Stimulated activated CD8-positive, alpha-beta memory T cell treated with anti-CD3 and anti-CD28 coated beads, Interleukin-12 subunit alpha, Interleukin-12 subunit beta, amount 100 ng/mL, for 1 hour (primary cell): ENCODE results near the gene MTUS2.
A peak's percentile ranks its signal among the peaks of the same experiment; 100 is the strongest.
"Not testable (repeated sequence)": the region's sequence is repeated elsewhere in the genome, so short reads cannot be mapped to it uniquely, and the experiment has no call there.

Source experiments
- DNase-seq: peaks from one replicate; pipeline ENCODE4 v3.0.0-alpha.2; 2020; ENCODE audit warnings: low read depth

Gene MTUS2

DNA sequence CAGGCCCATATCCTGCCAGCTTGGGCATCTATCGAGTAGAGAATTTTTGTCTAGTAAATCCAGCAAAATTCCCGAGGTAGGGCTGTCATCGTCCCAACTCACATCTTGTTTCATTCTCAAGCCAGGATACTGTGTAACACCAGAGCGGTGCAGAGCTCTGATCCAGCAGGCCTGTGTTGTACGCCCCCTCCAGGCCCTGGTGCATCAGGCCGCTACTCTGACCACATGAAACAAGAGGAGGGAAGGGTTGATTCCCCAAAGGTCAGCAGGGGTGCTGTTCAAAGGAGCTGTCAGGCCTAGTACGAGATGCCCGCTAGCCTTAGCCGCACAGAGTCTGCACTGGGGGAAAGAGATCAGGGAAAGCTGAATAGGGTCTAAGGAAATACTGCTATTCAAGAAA lies 499.3 kb downstream of the MTUS2 start:
- DNase-seq: no peak

DNA sequence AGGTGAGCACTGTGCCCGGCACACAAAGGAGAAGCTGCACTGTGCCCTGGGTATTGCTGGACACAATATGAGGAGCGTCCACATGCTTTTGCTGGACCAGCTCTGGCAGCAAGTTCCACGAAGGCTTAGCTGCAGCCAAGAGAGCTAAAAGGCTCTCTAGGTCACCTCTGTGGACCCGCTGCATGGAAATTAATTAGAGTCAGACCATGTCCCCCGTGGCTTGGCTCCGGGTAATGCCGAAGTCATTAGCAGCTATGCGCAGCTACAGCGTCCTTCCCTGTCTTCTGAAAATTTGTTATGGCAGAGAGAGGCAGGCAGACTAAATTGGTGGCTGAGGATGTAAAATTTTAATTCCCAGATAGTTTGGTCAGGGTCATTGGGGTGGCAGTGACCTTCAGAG lies 503.8 kb downstream of the MTUS2 start:
- no peak for DNase-seq

DNA sequence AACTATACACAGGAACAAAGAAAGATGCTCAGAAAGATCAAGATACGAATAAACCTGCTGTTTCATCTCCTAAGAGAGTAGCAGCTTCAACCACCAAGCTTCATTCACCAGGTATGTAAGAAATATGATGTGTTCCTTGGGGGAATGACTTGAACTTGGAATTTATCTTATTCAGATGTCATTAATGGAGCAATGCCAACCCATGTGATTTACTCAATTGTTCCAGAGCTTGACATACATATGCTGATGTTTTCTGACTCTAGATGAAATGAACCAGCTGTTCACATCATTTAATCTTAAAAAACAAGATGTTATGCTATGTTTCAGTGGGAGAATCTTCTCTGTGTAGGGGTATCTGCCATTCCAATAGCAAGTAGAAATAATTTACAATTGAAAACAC lies 504.5 kb downstream of the MTUS2 start:
- DNase-seq: no peak

DNA sequence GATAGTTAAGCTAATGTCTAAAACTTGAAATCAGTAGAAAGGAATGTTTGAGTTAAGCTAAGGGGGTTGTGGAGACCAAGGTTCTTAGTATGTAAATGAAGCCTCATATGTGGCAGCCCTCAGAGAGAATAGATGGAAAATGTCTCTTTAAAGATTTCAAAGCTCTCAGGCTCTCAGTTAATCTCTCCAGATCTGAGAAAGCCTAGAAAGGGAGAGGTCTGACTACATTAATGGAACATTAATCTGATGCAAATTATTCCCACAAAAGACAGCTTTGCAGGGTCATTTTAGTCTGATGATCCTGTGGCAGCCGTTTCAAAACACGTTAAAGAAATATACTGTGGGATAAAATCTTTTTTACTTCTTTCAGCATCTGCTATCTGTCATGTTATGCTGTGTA lies 508.4 kb downstream of the MTUS2 start:
- DNase-seq: no peak

DNA sequence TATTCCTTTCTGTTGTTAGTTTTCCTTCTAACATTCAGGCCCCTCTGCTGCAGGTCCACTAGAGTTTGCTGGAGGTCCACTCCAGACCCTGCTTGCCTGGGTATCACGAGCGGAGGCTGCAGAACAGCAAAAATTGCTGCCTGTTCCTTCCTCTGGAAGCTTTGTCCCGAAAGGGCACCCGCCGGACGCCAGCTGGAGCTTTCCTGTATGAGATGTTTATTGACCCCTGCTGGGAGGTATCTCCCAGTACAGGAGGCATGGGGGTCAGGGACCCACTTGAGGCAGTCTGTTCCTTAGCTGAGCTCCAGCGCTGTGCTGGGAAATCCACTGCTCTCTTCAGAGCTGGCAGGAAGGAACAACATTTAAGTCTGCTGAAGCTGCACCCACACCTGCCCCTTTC lies 516.2 kb downstream of the MTUS2 start:
- no peak for DNase-seq

DNA sequence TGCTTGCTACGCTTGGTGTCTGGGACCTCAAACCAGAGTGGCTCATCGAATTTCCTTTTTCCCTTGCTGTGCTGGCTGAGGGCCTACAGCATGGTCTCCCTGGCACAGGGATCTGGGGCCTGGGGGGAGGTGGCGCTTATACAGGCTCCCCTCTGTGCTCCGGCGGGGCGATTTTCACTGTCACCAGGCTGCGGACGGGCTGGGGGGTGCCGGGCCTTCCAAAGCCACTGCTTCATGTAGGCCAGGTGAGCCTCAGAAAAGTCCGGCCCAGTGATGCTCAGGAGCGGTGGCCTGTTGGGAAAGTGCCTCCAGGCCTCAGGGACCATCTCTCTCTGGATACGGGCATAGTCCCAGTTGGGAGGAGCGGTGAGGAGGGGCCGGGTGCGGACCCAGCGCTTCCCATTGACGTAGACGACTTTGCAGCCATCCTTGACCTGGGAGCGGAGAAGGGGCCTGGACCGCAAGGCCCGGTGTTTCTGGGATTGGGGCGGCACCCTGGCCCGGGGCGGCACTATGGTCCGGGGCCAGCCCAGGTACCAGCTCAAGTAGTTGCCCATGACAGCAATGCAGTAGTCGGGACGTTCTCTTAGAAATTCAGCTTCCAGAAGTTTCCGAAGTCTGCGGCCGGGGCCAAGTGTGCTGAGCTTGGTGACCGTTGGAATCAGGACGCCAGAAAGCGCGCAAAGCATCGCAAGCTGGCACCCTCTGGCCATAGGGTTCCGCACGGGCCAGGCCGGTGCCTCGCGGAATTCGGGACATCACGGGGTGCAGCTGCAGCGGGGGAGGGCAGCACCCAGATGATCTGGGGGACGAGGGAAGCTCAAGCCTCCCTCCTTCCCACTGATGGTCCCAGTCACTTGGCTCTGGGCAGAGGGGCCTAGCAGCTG lies 519.5 kb downstream of the MTUS2 start:
- DNase-seq: no peak

DNA sequence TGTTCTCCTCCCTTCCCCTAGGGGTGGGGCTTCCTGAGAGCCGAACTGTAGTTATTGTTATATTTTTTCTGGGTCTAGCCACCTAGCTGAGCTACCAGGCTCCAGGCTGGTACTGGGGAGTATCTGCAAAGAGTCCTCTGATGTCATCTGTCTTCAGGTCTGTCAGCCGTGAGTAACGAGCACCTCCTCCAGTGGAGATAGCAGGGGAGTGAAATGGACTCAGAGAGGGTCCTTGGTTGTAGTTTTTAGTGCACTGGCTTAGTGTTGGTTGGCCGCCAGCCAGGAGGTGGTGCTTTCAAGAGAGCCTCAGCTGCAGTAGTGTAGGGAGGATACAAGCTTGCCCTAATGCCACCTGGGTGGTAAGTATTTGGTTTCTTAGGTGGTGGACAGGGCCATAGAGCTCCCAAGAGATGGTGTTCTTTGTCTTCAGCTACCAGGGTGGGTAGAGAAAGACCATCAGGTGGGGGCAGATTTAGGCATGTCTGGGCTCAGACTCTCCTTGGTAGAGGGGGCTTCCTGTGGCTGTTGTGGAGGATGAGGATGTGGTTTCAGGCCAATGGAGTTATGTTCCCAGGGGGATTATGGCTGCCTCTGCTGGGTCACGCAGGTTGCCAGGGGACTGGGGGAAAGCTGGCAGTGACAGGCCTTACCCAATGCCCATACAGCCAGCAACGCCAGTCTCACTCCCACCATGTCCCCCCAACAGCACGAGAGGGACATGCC lies 525.9 kb downstream of the MTUS2 start:
- not testable (repeated sequence) for DNase-seq

DNA sequence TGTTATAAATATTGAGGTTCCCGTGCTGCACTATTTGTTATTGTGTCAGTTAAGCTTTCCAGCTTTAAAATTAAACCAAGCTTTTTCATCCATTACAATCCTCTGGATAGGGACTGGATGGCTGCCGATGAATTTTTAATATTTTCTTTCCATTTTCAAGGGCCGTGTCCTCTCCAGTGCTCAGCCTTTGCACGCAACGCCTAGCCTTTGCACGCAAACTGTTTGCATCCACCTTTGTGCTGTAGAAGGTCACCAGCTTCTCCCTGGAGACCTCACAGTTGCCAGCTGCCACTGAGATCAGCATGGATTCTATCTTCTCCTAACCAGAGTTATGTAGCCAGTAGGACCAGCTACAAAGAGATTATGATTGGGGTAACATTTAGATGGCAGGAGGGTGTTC lies 534.9 kb downstream of the MTUS2 start:
- no peak for DNase-seq

DNA sequence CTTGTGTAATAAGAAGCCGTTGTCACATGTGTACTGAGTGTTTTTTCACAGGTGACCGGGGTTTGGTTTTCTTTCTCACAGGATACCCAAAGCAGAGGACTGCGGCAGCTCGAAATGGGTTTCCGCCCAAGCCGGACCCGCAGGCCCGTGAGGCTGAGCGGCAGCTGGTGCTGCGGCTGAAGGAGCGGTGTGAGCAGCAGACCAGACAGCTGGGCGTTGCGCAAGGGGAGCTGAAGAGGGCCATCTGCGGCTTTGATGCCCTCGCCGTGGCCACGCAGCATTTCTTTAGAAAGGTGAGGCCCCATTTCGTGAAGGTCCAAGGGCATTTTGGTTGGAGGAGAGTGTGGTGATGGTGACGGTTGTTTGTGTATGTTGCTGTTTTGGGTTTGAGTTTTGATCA lies 539.0 kb downstream of the MTUS2 start:
- DNase-seq: no peak

DNA sequence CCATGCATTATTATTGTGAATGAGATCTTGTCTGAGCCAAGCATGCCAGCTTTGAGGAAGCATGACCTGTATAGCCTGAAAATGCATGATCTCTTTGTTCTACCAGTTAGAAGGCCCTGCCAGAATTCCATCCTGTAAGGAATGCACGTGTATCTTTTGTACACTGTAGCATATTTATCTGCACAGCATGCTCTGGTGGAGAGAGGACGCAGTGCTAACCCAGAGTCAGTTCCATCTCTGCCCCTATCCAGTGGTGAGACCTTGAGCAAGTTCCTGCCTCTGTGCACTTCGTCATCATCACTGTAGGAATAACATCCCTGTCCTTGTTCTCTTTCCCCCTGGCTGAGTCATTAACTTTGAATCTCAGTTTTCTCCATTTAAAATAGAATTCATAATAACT lies 541.6 kb downstream of the MTUS2 start:
- DNase-seq: no peak

DNA sequence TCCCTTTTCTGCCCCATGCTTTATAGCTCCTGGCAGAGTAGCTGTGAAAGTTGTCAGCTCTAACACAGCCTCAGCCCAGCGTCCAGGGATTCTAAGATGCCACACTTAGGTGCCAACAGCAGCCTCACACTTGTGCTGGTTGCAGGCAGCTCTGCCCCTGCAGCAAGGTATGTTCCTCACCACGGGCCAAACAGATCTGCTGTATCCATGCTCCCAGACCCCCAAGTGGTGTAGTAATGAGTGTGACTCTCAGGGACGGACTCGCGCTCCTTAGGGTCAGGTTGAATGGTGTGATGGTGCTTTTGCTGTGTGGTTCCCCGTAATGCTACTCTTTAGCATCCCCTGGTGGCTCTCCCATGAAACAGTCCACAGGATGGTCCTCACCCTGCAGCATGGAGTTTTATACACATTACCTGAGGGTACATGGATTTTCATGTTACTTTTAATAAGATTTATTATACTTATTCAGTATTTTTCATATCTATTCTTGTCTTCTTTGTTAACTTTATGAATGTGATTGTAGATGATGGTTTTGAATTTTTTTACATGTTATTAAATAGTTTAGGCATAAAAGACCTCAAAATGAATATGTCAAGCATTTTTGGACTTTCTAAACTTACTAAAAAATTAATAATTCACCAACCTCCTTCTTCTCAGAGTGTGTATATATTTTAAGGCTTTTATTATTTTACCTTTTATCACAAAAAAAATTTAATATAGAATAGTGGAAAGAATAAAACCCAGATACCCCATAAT lies 542.9 kb downstream of the MTUS2 start:
- peak; percentile 13 for DNase-seq

DNA sequence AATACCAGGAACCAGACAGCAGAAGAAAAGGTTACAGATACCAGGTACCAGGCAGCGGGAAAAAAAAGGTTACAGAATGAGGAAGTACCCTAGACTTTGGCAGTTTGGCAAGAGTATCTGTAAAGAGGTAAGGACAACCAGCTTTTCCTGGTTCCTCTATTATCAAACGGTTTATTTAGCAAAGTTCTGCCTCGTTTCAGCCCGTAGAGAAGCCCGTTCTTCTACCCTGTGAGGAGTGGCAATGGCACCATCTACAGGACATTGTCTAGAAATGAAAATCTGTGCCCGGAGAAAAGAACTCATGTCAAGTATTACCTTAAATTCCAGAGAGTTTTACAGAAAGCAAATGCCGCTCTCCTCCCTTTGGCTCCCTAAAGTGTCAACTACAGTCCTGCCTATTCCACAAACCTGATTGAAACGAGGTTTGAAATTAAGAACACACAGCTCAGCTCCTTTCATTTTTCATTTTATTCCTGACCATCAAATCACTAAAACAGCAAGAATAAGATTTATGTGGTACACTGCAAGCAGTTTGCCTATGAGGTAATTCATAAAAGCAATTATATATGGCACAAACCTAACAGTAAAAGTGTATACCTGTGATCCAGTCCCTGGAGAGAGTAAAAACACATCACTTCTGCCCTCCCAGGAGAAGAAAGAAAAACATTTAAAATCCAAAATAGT lies 549.1 kb downstream of the MTUS2 start:
- DNase-seq: no peak

DNA sequence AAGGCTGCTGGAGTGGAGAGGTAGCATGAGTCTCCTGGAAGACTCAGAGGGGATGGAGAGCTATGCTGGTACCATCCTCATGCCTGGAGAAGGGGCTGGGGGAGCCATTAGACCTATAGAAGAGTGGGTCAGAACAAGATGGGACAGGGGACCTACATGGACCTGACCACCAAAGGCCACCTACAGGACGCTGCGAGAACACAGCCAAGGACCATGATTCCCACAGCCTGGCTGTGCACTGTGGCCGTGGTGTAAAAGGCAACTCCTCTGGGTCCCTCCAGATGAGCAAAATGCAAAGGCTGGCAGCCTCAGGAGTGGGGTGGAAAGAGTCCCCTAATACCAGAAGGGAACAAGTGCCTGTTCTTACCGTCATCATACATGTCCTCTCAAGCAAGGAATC lies 559.1 kb downstream of the MTUS2 start:
- DNase-seq: no peak

DNA sequence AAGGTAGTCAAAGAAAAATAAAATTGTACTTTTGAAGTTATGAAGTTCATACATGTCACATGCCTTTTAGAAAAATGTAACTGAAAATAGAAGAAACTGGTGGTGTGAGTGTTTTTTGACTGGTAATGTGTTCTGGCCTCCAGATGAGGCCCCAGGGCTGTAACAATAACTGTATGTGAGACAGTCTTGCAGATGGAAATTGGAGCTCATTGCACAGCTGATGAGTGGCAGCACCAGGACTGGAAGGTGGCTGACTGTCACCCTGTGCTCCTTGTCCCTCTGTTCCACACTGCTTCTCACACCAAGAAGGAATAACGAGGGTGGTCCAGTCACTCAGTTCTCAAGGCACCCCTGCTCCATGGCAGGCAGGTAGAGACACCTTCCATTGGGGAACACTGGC lies 559.7 kb downstream of the MTUS2 start:
- DNase-seq: no peak

DNA sequence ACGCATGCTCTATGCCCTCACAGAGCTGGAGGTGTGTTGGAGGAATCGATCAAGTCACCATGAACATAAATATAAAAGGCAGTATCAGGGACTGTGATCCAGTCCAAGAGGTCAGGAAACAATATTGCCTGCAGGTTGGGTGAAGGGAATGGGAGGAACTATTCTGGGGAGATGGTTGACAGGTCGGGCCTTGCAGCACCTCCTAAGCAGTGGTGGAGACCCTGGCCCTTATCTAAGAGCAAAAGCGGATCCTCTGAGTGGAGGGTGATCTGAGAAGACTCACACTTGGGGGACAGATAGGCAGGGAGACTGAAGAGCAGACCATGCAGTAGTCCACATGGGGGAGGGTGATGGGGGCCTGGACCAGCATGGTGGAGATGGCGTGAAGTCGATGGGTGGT lies 561.9 kb downstream of the MTUS2 start:
- DNase-seq: no peak

DNA sequence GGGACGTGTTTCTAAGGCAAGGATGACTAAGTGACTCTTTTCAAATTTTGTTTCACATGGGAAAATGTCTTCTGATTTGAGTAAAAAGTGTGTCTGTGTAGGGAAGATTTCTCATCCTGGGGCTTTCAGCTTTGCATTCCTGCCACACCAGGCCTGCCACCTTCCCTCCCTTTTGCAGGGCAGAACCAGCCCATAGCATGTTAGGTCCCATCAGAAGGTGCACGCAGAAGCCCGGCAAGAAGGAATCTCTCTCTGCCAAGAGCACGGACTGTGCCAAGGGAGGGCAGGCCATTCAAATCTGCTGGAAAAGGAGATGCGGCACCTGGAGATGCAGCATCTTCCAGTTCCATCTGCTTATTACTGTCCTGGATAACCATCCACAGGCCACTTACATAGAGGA lies 563.3 kb downstream of the MTUS2 start:
- no peak for DNase-seq

DNA sequence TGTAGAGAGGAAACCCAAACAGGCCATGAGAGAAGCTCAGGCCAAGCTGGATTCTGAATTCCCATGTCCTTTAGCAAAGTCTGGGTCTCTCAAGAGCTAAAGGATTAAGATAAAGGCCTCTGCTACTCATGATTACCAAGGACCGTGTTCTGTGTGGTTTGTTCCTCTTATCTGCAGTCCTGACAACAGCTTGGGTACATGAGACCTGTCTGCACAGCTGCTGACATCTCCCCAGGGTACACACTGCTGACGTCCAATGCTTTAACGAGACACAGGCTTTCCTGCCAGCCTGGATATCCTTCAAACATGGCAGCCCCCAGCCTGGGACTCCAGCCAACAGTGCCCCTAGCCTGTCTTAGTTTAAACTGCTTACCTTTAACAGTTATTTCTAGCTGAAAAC lies 564.3 kb downstream of the MTUS2 start:
- no peak for DNase-seq

DNA sequence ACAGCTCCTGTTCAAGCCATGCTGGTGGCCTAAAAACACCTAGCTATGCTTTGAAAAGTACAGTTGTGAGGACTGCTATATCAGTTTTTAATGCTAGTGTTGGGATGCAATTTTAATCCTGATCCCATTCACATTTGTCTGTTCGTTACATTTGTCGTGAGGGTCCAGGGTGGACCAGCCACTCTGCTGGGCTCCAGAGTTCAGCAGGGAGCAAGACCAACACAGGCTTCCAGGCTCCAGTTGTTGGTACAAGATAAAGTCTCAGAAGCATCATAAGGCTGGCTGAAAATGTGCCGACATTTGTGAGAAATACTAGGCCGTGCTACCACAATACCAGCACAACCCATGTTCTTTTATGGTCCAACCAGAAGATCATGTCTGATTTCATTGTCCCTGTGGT lies 564.7 kb downstream of the MTUS2 start:
- DNase-seq: no peak

DNA sequence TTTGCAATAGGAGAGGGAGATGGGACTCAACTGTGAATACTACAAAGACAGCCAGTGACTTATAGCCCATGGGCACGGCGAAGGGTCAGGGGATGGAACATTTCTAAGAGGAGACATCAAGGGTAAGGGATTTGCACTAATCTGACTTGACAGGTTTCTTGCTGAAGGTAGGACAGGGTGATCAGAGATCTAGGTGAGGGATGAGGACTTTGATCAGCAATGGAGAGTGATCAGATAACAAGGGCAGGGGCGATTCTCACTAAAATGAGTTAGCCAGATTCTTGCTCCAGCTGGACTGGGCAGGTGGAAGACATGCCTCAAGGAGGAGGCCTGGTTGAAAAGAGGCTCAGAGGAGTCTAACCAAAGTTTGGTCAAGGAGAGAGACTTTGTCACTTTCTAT lies 566.1 kb downstream of the MTUS2 start:
- no peak for DNase-seq

DNA sequence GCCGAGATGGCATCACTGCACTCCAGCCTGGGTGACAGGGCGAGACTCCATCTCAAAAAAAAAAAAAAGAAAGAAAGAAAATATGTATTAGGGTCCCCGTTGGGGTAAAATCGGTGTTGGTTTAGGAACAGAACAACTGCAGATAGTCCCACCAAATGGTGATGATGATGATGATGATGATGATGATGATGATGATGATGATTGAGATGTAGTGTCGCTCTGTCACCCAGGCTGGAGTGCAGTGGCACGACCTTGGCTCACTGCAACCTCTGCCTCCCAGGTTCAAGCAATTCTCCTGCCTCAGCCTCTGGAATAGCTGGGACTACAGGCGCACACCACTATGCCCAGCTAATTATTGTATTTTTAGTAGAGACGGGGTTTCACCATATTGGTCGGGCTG lies 570.5 kb downstream of the MTUS2 start:
- DNase-seq: not testable (repeated sequence)

DNA sequence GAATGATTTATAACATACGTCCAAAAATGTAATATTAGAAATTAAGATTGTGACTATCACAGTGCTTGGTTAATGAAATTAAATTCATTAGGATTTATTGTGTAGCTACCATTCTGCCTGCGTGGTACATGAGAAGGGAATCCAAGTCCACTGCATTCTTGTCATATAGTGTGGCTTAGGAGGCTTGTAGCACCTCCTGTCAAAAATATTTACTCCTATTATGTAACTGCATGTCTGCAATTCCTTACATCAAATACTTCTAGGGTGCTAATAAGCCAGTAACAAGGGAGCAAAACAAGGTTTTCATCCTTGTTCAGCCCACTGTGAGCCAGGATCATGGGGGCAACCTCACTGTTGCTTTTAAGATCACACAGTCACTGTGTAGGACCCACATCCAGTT lies 576.3 kb downstream of the MTUS2 start:
- DNase-seq: no peak

DNA sequence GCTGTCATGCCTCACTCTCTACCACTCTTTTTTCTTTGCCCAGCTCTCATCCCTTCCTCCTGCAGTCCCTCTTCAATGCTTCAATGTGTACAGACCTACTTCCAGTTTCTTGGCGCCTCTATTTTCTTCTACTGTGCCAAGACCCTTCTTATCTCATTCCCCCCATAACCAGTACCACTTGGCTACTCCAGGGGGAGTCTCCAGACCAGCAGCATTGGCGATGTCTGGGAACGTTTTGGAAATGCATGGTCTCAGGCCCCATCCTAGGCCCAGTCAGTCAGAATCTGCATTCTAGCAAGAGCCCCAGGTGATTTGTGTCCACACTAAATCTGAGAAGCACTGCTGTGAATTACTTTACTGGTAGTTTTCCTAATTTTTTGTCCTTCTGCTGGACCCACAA lies 577.1 kb downstream of the MTUS2 start:
- no peak for DNase-seq
